Measurements from ENCODE around the gene LRRFIP2.

LRRFIP2 gene

GRCh38 chr3:37041546-37042195, 132.7 kb downstream of the LRRFIP2 start:
- no peaks in the 10 kb centered on the region for H3K4me1 ChIP-seq (ENCODE audit: control insufficient read depth, insufficient read depth, low read length)
- no peak overlapping the region for H3K9ac ChIP-seq (ENCODE audit: low read depth, low read length)
- H3K4me3 ChIP-seq (ENCODE audit: low read depth, low read length) = no peak overlapping the region
- H3K36me3 ChIP-seq (ENCODE audit: control insufficient read depth, insufficient read depth, low read length) = peaks cover 68% of the 10 kb centered on the region
- no peak overlapping the region for H3K27ac ChIP-seq (ENCODE audit: low read depth, low read length)
- no peaks in the 10 kb centered on the region for H3K27me3 ChIP-seq (ENCODE audit: control insufficient read depth, insufficient read depth, low read length)
- no peaks in the 10 kb centered on the region for H3K9me3 ChIP-seq (ENCODE audit: control insufficient read depth, insufficient read depth, low read length)

GRCh38 chr3:37040231-37040630, 134.2 kb downstream of the LRRFIP2 start:
- no peak overlapping the region for H3K9ac ChIP-seq (ENCODE audit: low read depth, low read length)
- H3K27ac ChIP-seq (ENCODE audit: low read depth, low read length) = no peak overlapping the region
- peaks cover 76% of the 10 kb centered on the region for H3K36me3 ChIP-seq (ENCODE audit: control insufficient read depth, insufficient read depth, low read length)
- H3K27me3 ChIP-seq (ENCODE audit: control insufficient read depth, insufficient read depth, low read length) = no peaks in the 10 kb centered on the region
- H3K9me3 ChIP-seq (ENCODE audit: control insufficient read depth, insufficient read depth, low read length) = no peaks in the 10 kb centered on the region
- no peaks in the 10 kb centered on the region for H3K4me1 ChIP-seq (ENCODE audit: control insufficient read depth, insufficient read depth, low read length)
- no peak overlapping the region for H3K4me3 ChIP-seq (ENCODE audit: low read depth, low read length)

- Histone ChIP-seq H3K36me3 (ENCODE audit: control insufficient read depth, insufficient read depth, low read length) (peaks cover 80% of the 10 kb centered on the region), H3K9ac (ENCODE audit: low read depth, low read length) (no peak overlapping the region), H3K4me1 (ENCODE audit: control insufficient read depth, insufficient read depth, low read length) (no peaks in the 10 kb centered on the region), H3K27me3 (ENCODE audit: control insufficient read depth, insufficient read depth, low read length) (no peaks in the 10 kb centered on the region), H3K9me3 (ENCODE audit: control insufficient read depth, insufficient read depth, low read length) (no peaks in the 10 kb centered on the region), H3K4me3 (ENCODE audit: low read depth, low read length) (no peak overlapping the region), H3K27ac (ENCODE audit: low read depth, low read length) (no peak overlapping the region)
These were observed 135.1 kb downstream of the LRRFIP2 start for GRCh38 chr3:37039161-37039846.

- Histone ChIP-seq H3K4me3 (ENCODE audit: low read depth, low read length) (no peak overlapping the region), H3K9ac (ENCODE audit: low read depth, low read length) (no peak overlapping the region), H3K4me1 (ENCODE audit: control insufficient read depth, insufficient read depth, low read length) (no peaks in the 10 kb centered on the region), H3K27me3 (ENCODE audit: control insufficient read depth, insufficient read depth, low read length) (no peaks in the 10 kb centered on the region), H3K36me3 (ENCODE audit: control insufficient read depth, insufficient read depth, low read length) (peaks cover 90% of the 10 kb centered on the region), H3K9me3 (ENCODE audit: control insufficient read depth, insufficient read depth, low read length) (no peaks in the 10 kb centered on the region), H3K27ac (ENCODE audit: low read depth, low read length) (no peak overlapping the region)
These were observed 137.0 kb downstream of the LRRFIP2 start for GRCh38 chr3:37037352-37037751.

GRCh38 chr3:37032961-37033360, 141.4 kb downstream of the LRRFIP2 start:
- Histone ChIP-seq H3K27ac (ENCODE audit: low read depth, low read length) (no peak overlapping the region), H3K36me3 (ENCODE audit: control insufficient read depth, insufficient read depth, low read length) (peaks cover 88% of the 10 kb centered on the region), H3K27me3 (ENCODE audit: control insufficient read depth, insufficient read depth, low read length) (no peaks in the 10 kb centered on the region), H3K4me1 (ENCODE audit: control insufficient read depth, insufficient read depth, low read length) (no peaks in the 10 kb centered on the region), H3K9me3 (ENCODE audit: control insufficient read depth, insufficient read depth, low read length) (no peaks in the 10 kb centered on the region), H3K9ac (ENCODE audit: low read depth, low read length) (no peak overlapping the region), H3K4me3 (ENCODE audit: low read depth, low read length) (no peak overlapping the region)

- H3K27me3 ChIP-seq (ENCODE audit: control insufficient read depth, insufficient read depth, low read length) = no peaks in the 10 kb centered on the region
- peaks cover 91% of the 10 kb centered on the region for H3K36me3 ChIP-seq (ENCODE audit: control insufficient read depth, insufficient read depth, low read length)
- H3K4me1 ChIP-seq (ENCODE audit: control insufficient read depth, insufficient read depth, low read length) = no peaks in the 10 kb centered on the region
- no peak overlapping the region for H3K27ac ChIP-seq (ENCODE audit: low read depth, low read length)
- H3K9me3 ChIP-seq (ENCODE audit: control insufficient read depth, insufficient read depth, low read length) = no peaks in the 10 kb centered on the region
- H3K9ac ChIP-seq (ENCODE audit: low read depth, low read length) = no peak overlapping the region
- no peak overlapping the region for H3K4me3 ChIP-seq (ENCODE audit: low read depth, low read length)
These were observed 143.2 kb downstream of the LRRFIP2 start for GRCh38 chr3:37031096-37031682.

- Histone ChIP-seq H3K36me3 (ENCODE audit: control insufficient read depth, insufficient read depth, low read length) (peaks cover 93% of the 10 kb centered on the region), H3K4me1 (ENCODE audit: control insufficient read depth, insufficient read depth, low read length) (no peaks in the 10 kb centered on the region), H3K9me3 (ENCODE audit: control insufficient read depth, insufficient read depth, low read length) (no peaks in the 10 kb centered on the region), H3K27me3 (ENCODE audit: control insufficient read depth, insufficient read depth, low read length) (no peaks in the 10 kb centered on the region), H3K9ac (ENCODE audit: low read depth, low read length) (no peak overlapping the region), H3K4me3 (ENCODE audit: low read depth, low read length) (no peak overlapping the region), H3K27ac (ENCODE audit: low read depth, low read length) (no peak overlapping the region)
These were observed 143.8 kb downstream of the LRRFIP2 start for GRCh38 chr3:37030588-37030987.

- no peaks in the 10 kb centered on the region for H3K9me3 ChIP-seq (ENCODE audit: control insufficient read depth, insufficient read depth, low read length)
- no peak overlapping the region for H3K9ac ChIP-seq (ENCODE audit: low read depth, low read length)
- no peak overlapping the region for H3K4me3 ChIP-seq (ENCODE audit: low read depth, low read length)
- peaks cover 90% of the 10 kb centered on the region for H3K36me3 ChIP-seq (ENCODE audit: control insufficient read depth, insufficient read depth, low read length)
- no peak overlapping the region for H3K27ac ChIP-seq (ENCODE audit: low read depth, low read length)
- H3K4me1 ChIP-seq (ENCODE audit: control insufficient read depth, insufficient read depth, low read length) = no peaks in the 10 kb centered on the region
- no peaks in the 10 kb centered on the region for H3K27me3 ChIP-seq (ENCODE audit: control insufficient read depth, insufficient read depth, low read length)
These were observed 144.7 kb downstream of the LRRFIP2 start for GRCh38 chr3:37029516-37030163.

GRCh38 chr3:37029111-37029510, 145.3 kb downstream of the LRRFIP2 start:
- Histone ChIP-seq H3K4me1 (ENCODE audit: control insufficient read depth, insufficient read depth, low read length) (no peaks in the 10 kb centered on the region), H3K27me3 (ENCODE audit: control insufficient read depth, insufficient read depth, low read length) (no peaks in the 10 kb centered on the region), H3K9me3 (ENCODE audit: control insufficient read depth, insufficient read depth, low read length) (no peaks in the 10 kb centered on the region), H3K36me3 (ENCODE audit: control insufficient read depth, insufficient read depth, low read length) (peaks cover 90% of the 10 kb centered on the region), H3K27ac (ENCODE audit: low read depth, low read length) (no peak overlapping the region), H3K9ac (ENCODE audit: low read depth, low read length) (no peak overlapping the region), H3K4me3 (ENCODE audit: low read depth, low read length) (no peak overlapping the region)

GRCh38 chr3:37028329-37028728, 146.1 kb downstream of the LRRFIP2 start:
- Histone ChIP-seq H3K27me3 (ENCODE audit: control insufficient read depth, insufficient read depth, low read length) (no peaks in the 10 kb centered on the region), H3K4me1 (ENCODE audit: control insufficient read depth, insufficient read depth, low read length) (no peaks in the 10 kb centered on the region), H3K9ac (ENCODE audit: low read depth, low read length) (no peak overlapping the region), H3K36me3 (ENCODE audit: control insufficient read depth, insufficient read depth, low read length) (peaks cover 89% of the 10 kb centered on the region), H3K9me3 (ENCODE audit: control insufficient read depth, insufficient read depth, low read length) (no peaks in the 10 kb centered on the region), H3K27ac (ENCODE audit: low read depth, low read length) (no peak overlapping the region), H3K4me3 (ENCODE audit: low read depth, low read length) (no peak overlapping the region)

GRCh38 chr3:37026851-37027250, 147.5 kb downstream of the LRRFIP2 start:
- no peaks in the 10 kb centered on the region for H3K27me3 ChIP-seq (ENCODE audit: control insufficient read depth, insufficient read depth, low read length)
- H3K4me3 ChIP-seq (ENCODE audit: low read depth, low read length) = no peak overlapping the region
- H3K9me3 ChIP-seq (ENCODE audit: control insufficient read depth, insufficient read depth, low read length) = no peaks in the 10 kb centered on the region
- H3K27ac ChIP-seq (ENCODE audit: low read depth, low read length) = no peak overlapping the region
- no peaks in the 10 kb centered on the region for H3K4me1 ChIP-seq (ENCODE audit: control insufficient read depth, insufficient read depth, low read length)
- H3K9ac ChIP-seq (ENCODE audit: low read depth, low read length) = no peak overlapping the region
- H3K36me3 ChIP-seq (ENCODE audit: control insufficient read depth, insufficient read depth, low read length) = peaks cover 89% of the 10 kb centered on the region

All from HUES48 (cell line).